GM21717 (cell line): Measurements from ENCODE around the gene CEACAM1.
"Not testable (repeated sequence)": the region's sequence is repeated elsewhere in the genome, so short reads cannot be mapped to it uniquely, and the experiment has no call there.

Source experiments
- ATAC-seq: cut with Tn5 transposase; IDR thresholded peaks from one replicate; pipeline ENCODE4 v1.9.1; 2021; ENCODE audit warnings: mild to moderate bottlenecking, moderate library complexity; ENCODE audit not compliant: unreplicated experiment

The CEACAM1 gene

DNA sequence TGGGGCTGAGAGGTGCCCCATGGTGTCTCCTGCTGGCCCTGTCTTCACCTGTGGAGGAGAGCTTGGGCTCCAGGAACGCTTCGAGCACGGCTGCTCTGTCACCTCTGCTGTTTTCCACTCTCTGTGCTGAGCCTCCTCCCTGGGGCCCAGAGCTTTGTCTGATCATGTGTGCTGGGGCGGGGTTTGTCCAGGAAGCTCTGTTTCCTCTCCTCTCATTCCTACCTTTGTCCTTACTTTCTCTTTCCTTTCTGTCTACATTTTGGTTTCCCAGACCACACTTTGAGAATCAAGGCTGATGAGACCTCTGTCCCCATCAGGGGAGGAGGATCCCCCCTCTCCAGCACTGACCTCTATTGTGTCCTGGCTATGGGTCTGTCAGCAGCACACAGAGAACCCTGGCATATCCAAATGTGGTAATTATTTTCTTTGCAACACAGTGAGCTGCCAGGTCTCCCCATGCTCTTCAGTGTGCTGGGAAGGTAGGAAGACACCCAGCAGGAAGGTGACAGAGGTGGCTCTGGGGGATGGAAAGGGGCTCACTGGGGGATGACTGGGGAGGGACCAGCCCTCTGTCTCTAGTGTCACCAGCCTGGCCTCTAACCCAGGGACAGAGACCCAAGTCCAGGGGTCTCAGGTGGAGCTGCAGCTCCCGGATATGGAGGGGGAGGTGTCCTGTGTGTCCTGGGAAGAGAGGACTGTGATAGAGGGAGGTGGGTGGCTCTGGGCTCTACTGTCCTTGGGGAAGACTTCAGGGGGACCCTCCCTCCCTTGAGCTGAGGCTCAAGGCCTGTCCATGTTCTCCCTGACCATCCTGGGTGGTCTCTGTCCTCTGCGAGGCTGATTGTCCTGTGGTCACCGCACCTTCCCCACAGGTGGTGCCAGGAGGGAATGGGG is at the start of gene CEACAM1:
CEACAM1 (minus strand) TSS at position 128 of the 894 bp plus-strand sequence; CDS start at position 21, 107 bp downstream.
- ATAC-seq = no peak

DNA sequence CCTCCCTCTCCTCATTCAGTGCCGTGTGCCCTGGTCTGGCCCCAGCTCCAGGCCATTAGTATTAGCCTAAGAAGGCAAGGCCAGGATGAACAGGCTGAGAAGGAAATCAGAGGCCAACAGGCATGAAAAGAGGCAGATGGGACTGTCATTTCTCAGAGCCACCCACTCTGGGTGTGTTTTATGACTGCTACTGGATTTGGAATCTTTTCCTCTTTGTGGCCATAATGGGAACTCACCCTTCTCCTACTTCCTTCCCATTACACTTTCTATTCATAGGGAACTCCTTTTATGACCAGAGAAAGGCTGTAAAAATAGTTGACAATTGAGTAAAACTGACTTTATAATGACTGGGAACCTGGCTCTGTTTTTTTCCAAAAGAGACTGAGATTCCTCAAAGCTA is 48.7 kb upstream of the CEACAM1 start:
- no peak for ATAC-seq

DNA sequence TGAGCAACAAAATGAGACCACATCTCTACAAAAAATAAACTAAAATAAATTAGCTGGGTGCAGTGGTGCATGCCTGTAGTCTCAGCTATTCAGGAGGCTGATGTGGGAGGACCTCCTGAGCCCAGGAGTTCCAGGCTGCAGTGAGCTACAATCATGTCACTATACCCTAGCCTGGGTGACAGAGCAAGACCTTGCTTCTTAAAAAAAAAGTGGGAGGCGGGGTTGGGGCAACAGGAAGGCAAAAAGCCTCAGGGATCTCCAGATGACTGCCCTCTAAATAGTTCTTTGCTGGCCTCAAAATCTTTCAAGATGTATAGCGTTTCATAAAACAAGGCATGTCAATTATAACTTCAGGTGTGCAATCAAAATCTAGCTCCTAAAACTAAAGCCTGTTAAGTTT is 48.0 kb upstream of the CEACAM1 start:
- no peak for ATAC-seq

GRCh38 chr19:42573642-42574041 is 45.4 kb upstream of the CEACAM1 start:
- no peak for ATAC-seq

- ATAC-seq = no peak
Measured at GRCh38 chr19:42571116-42571515, 42.8 kb upstream of the CEACAM1 start.

- no peak for ATAC-seq
Measured at GRCh38 chr19:42569193-42569592, 40.9 kb upstream of the CEACAM1 start.

DNA sequence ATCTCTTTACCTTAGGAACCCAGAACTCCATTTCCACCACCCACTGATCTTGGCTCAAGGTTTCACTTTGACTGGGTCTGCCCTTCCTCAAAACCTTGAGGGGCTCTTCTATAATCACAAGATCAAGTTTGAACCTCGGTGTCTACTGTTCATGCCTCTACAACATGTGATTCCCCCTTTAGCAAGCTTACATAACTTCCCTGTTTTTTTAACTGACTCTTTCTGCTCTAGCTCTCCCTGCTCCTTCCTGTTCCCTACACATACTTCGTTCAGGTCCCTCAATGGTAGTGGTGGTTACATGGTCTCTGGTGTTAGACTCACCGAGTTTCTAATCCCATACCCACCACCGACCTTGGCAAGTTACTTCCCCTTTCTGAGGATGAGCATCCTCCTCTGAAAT is 39.7 kb upstream of the CEACAM1 start:
- ATAC-seq = no peak

GRCh38 chr19:42567567-42567966 is 39.3 kb upstream of the CEACAM1 start:
- no peak for ATAC-seq

- ATAC-seq = no peak
Measured at GRCh38 chr19:42563352-42564210, 35.3 kb upstream of the CEACAM1 start.

DNA sequence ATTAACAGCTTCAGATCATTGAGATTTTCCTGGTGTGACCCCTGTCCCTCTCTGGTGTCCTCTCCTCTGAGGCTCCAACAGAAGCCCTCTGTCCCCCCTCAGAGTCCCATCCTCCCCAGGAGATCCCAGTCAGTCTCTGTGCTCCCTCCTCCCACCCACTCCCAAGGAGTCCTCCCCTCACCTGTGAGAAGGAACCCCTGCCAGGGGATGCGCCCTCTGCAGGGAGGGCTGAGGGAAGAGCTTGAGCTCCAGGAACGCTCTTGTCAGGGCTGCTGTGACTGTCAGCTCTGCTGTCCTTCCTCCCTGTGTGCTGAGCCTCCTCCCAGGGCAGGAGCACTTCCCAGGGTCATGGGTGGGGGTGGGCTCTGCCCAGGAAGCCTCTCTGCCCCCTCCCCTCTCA is 33.2 kb upstream of the CEACAM1 start:
- ATAC-seq = no peak

GRCh38 chr19:42560731-42561130 is 32.5 kb upstream of the CEACAM1 start:
- no peak for ATAC-seq

DNA sequence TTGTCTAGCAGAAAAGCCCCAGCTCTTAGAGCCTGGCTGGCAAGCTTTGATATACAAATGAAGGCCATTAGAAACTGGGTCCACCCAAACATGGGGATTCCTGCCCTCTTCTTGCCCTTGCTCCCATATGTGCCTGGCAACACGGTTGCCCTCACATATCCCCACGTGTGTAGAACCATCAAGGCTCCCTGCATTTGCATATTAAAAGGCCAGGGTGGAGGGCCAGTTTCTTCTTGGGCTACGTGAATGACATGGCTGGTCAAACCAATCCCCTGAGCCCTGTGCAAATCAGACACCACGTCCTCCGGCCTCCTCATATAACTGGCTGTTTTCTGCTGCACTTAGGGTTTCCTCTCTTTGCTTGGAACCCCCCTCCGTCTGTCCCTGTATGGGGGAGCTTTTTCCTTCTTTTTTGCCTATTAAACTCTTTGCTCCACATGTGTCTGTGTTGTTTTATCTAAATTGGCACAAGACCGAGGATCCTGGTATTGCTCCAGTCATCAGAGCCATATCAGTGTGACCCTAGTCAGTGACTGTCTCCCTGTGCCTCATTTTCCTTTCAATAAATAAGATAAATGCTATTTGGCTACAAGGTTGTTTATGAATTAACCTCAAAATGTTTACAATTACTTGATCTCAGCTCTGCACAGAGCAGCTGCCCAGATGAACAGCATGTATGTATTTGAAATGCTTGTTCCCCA is 30.3 kb upstream of the CEACAM1 start:
- no peak for ATAC-seq

DNA sequence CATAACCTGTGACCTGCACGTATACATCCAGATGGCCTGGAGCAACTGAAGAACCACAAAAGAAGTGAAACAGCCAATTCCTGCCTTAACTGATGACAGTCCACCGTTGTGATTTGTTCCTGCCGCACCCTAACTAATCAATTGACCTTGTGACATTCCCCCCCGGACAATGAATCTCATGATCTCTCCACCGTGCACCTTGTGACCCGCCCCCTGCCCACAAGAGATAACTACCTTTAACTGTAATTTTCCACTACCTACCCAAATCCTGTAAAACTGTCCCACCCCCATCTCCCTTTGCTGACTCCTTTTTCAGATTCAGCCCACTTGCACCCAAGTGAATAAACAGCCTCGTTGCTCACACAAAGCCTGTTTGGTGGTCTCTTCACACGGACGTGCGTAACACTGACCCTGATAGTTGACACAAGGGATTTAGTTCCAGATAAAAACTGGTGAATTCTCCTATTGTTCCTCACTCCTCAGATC is 29.1 kb upstream of the CEACAM1 start:
- ATAC-seq = not testable (repeated sequence)

- ATAC-seq = no peak
Measured at GRCh38 chr19:42555801-42556200, 27.5 kb upstream of the CEACAM1 start.

DNA sequence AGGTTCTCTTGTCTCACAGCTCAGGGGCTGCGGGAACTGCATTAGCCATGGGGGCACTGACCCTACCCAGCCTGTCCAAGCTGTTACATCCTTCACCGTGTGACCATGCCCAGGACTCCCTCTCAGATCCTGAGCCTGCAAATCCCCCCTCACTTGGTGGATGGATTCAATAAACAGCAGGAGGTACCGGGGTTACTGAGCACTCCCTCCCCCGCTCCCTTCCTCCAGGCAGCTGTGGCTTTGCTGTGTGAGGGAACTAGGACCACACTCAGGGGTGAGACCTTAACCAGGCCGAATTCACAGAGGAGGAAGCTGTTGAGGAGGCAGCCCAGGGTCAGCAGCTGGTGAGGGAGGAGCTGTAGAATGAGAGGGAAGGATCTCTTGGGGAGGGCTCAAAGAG is 27.0 kb upstream of the CEACAM1 start:
- ATAC-seq = no peak

DNA sequence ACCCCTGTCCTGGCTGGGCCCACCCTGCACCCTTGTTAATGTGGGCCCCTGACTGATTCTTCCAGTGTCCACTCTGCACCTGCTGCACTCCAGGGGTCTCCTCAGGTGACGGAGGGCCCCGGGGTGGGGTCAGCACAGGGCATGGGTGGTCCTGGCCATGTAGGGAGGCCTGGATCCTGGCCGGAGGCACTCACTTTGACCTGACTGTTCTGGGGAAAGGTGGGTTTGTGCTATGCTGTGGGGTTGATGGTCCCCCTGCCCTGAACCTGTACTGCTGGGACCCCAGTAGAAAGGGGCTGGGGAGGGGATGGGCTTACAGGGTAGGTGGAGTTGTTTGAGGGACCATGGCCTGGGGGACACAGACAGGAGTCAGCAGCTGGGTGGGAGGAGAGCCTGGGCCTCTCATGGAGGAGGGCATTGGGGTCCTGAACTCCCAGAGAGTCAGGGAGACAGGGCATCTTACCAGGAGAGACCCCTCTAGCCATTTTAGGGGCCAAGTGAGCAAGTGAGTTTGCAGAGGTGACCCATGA is 25.8 kb upstream of the CEACAM1 start:
- no peak for ATAC-seq

- ATAC-seq = no peak
Measured at GRCh38 chr19:42553292-42554045, 25.2 kb upstream of the CEACAM1 start.

DNA sequence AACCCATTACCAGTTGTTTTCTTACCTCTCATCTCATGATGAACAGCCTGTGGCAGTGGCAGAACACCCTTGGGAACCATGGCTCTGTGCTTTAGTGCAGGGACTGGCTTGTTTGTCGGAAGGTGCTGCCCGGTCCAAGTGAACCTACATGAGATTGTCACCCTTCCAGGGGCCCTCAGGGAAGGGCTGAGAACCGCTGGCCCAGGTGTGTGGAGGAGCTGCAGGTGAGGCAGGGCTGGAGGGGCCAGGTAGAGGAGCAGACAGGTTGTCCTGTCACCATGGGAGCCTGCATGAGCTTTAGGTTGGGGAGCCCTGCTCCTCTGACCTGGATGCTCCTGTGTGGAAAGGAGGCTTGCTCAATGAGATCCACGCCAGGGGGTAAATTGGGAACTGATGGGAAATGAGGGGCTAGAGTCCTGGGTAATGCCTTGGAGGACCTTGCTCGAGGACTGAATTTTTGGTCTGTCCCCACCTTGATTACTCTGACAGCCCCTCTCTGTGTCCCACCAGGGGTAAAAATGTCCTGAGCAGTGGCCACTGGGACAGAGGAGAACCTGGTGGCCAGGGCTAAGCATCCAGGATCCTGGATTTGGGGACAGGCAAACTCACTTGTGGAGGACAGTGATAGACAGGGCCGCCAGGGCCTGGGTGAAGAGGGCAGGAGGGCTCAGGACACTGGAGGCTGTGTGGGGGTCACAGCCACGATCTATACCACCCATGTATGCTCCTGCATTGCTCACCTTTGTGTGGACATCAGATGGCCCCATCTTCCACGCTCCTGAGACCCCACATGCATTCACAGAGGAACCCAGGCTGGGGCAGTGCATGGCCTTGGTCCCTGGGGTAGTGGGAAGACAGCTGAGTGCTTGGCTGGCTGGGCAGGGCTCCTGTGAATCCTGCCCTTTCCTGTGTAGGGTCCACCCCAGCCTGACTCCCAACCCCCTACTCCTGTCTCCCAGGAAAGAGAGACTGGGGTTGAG is 24.1 kb upstream of the CEACAM1 start:
- ATAC-seq = no peak

DNA sequence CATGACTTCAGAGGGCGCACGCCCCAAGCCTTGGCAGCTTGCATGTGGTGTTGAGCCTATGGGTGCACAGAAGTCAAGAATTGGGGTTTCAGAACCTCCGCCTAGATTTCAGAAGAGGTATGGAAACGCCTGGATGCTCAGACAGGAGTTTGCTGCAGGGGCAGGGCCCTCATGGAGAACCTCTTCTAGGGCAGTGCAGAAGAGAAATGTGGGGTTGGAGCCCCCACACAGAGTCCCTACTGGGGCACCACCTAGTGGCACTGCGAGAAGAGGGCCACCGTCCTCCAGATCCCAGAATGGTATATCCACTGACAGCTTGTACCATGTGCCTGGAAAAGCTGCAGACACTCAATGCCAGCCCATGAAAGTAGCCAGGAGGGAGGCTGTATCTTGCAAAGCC is 22.2 kb upstream of the CEACAM1 start:
- not testable (repeated sequence) for ATAC-seq
